Activated T-cell treated with anti-CD3 and anti-CD28 coated beads, Interleukin-2, amount 50 U/mL, for 24 hours (primary cell): Measurements from ENCODE around the gene FAM234A.
"Not testable (repeated sequence)": the region's sequence is repeated elsewhere in the genome, so short reads cannot be mapped to it uniquely, and the experiment has no call there.

Experiments
- DNase-seq: peaks from one replicate; pipeline ENCODE4 v3.0.0-alpha.2; 2020
- H3K27ac Mint-ChIP-seq: 2 replicates; pipeline ENCODE4 v1.8.0; 2020; ENCODE audit warnings: mild to moderate bottlenecking, mixed read lengths
- H3K27me3 Mint-ChIP-seq: 2 replicates; pipeline ENCODE4 v1.8.0; 2020; ENCODE audit warnings: mixed read lengths
- H3K36me3 Mint-ChIP-seq: 2 replicates; pipeline ENCODE4 v1.8.0; 2020; ENCODE audit warnings: low read depth, mixed read lengths
- H3K4me1 Mint-ChIP-seq: 2 replicates; pipeline ENCODE4 v1.8.0; 2020; ENCODE audit warnings: low read depth, mixed read lengths
- H3K4me3 Mint-ChIP-seq: 2 replicates; pipeline ENCODE4 v1.8.0; 2020; ENCODE audit warnings: mild to moderate bottlenecking, moderate library complexity, mixed read lengths
- H3K9me3 Mint-ChIP-seq: 2 replicates; pipeline ENCODE4 v1.8.0; 2020; ENCODE audit warnings: mixed read lengths

Gene FAM234A

GRCh38 chr16:212999-213398 lies 21.6 kb upstream of the FAM234A start:
- no peaks in the 10 kb centered on the region for H3K9me3 Mint-ChIP-seq
- peaks cover 4% of the 10 kb centered on the region for H3K4me1 Mint-ChIP-seq
- H3K27me3 Mint-ChIP-seq: no peaks in the 10 kb centered on the region
- DNase-seq: no peak
- H3K4me3 Mint-ChIP-seq: no peak overlapping the region
- H3K27ac Mint-ChIP-seq: peak overlapping the region; percentile 39
- H3K36me3 Mint-ChIP-seq: peaks cover 83% of the 10 kb centered on the region

DNA sequence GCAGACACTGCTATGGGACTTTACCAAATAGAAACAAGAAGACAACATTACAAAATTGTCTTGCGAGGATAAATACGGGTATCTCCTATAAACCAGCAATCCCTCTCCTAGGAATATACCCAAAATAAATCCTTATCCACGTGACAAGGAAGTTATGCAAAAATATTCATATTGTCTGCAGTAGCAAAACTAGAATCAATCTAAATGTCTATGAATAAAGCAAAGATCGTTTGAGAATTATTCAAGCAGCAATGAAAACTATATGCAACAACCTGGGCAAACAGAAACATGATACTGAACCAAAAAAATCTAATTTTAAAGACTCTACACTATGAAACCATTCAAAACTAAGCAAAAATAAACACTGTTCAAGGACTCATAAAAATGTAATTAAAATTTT lies 14.6 kb upstream of the FAM234A start:
- no peak for DNase-seq
- Mint-ChIP-seq H3K4me1 (peaks cover 9% of the 10 kb centered on the region), H3K27me3 (no peaks in the 10 kb centered on the region), H3K4me3 (no peak overlapping the region), H3K27ac (no peak overlapping the region), H3K36me3 (peaks cover 85% of the 10 kb centered on the region), H3K9me3 (no peaks in the 10 kb centered on the region)

DNA sequence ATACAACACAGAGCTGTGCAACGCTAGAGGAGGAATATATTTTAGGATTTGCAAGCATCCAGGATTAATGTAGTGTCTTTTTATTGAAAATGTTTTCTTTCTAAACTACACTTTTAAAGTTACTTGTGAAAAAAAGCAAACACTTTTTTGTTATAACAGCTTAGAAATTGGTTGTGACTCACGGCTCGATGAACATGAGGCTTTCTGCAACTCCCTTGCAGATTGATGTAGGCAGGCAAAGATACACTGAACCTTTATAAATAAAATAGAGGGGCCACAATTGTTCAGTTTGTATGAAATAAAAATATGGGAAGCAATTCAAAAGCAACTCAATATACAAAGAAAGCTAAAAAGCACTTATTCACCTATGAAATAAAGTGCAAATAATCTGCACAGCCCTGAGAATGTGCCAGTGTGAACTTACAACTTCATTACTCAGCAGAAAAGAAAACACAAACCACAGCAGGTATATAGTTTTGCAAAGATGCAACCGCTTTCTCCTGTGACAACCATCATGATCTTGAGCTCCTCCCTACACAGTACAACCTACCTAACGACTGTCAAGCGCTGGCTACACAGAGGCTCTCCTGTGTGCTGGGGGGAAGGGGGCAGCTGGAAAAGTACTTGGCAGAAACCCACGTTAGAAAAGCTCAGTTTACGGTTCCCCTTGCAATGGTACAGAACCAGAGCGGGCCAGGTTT lies 6.3 kb upstream of the FAM234A start:
- Mint-ChIP-seq H3K36me3 (peaks cover 51% of the 10 kb centered on the region), H3K4me1 (peaks cover 33% of the 10 kb centered on the region)
- no peak for DNase-seq

GRCh38 chr16:228852-229730 lies 5.5 kb upstream of the FAM234A start, which contains the start of gene LUC7L:
Gene LUC7L, minus strand, starts transcription at chr16:229449. Its CDS starts 110 bp downstream, at chr16:229339.
- DNase-seq: peak; percentile 93
- peaks cover 43% of the 10 kb centered on the region for H3K36me3 Mint-ChIP-seq
- H3K4me3 Mint-ChIP-seq: peak within 1 kb of the TSS; percentile 92
- peak within 1 kb of the TSS; percentile 97 for H3K27ac Mint-ChIP-seq
- H3K9me3 Mint-ChIP-seq: no peaks in the 10 kb centered on the region
- no peaks in the 10 kb centered on the region for H3K27me3 Mint-ChIP-seq
- H3K4me1 Mint-ChIP-seq: peaks cover 36% of the 10 kb centered on the region

More for the DNA sequence above, 6.3 kb upstream of the FAM234A start:
- Mint-ChIP-seq H3K27me3 (no peaks in the 10 kb centered on the region), H3K4me3 (peak overlapping the region; percentile 92), H3K9me3 (no peaks in the 10 kb centered on the region), H3K27ac (peak overlapping the region; percentile 97)

DNA sequence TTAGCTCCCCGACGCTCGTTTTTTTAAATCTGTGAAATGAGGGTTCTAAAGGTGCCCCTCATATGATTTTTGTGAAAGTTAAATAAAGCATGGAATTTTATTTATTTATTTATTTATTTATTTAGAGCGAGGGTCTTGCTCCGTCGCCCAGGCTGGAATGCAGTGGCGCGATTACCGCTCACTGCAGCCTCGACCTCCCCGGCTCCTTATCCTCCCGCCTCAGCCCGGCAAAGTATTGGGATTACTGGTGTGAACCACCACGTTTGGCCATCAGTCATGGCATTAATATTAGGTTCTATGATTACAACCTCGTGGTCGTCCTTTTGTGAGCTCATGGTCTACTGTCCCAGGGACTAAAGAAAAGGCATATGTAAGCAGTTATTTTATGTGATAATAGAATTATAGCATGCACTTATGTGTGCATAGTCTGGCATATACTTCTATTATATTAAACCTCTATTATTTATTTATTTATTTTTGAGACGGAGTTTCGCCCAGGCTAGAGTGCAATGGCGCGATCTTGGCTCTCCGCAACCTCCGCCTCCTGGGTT lies 4.8 kb upstream of the FAM234A start:
- H3K27me3 Mint-ChIP-seq: no peaks in the 10 kb centered on the region

DNA sequence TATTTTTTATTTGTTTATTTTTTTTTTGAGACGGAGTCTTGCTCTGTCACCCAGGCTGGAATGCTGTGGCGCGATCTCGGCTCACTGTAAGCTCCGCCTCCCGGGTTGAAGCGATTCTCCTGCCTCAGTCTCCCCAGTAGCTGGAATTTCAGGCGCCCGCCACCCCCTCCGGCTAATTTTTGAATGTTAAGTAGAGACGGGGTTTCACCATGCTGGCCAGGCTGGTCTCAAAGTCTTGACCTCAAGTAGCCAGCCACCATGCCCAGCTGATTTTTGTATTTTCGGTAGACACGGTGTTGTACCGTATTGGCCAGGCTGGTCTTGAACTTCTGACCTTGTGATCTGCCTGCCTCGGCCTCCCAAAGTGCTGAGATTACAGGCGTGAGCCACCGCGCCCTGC lies 4.3 kb upstream of the FAM234A start:
- not testable (repeated sequence) for H3K4me3 Mint-ChIP-seq, H3K9me3 Mint-ChIP-seq, DNase-seq, H3K27me3 Mint-ChIP-seq, H3K27ac Mint-ChIP-seq
- peaks cover 41% of the 10 kb centered on the region for H3K36me3 Mint-ChIP-seq
- H3K4me1 Mint-ChIP-seq: peaks cover 43% of the 10 kb centered on the region

More for the DNA sequence above, 4.8 kb upstream of the FAM234A start:
- H3K9me3 Mint-ChIP-seq: no peaks in the 10 kb centered on the region
- peaks cover 41% of the 10 kb centered on the region for H3K36me3 Mint-ChIP-seq
- no peak for DNase-seq
- H3K27ac Mint-ChIP-seq: peak overlapping the region; percentile 71
- peak overlapping the region; percentile 60 for H3K4me3 Mint-ChIP-seq
- peaks cover 39% of the 10 kb centered on the region for H3K4me1 Mint-ChIP-seq

GRCh38 chr16:230949-231348 lies 3.7 kb upstream of the FAM234A start:
- Mint-ChIP-seq H3K27me3 (no peaks in the 10 kb centered on the region), H3K27ac (no peak overlapping the region), H3K36me3 (peaks cover 38% of the 10 kb centered on the region), H3K9me3 (no peaks in the 10 kb centered on the region), H3K4me3 (no peak overlapping the region), H3K4me1 (peaks cover 46% of the 10 kb centered on the region)
- DNase-seq: no peak

- no peak for DNase-seq
- H3K27me3 Mint-ChIP-seq: no peaks in the 10 kb centered on the region
- peaks cover 34% of the 10 kb centered on the region for H3K4me1 Mint-ChIP-seq
- no peaks in the 10 kb centered on the region for H3K9me3 Mint-ChIP-seq
- H3K4me3 Mint-ChIP-seq: no peak overlapping the region
- no peak overlapping the region for H3K27ac Mint-ChIP-seq
- H3K36me3 Mint-ChIP-seq: peaks cover 11% of the 10 kb centered on the region
Measured at GRCh38 chr16:239948-240277, 5.3 kb downstream of the FAM234A start.

GRCh38 chr16:240559-240958 lies 5.9 kb downstream of the FAM234A start:
- Mint-ChIP-seq H3K4me1 (peaks cover 28% of the 10 kb centered on the region), H3K36me3 (peaks cover 5% of the 10 kb centered on the region), H3K9me3 (no peaks in the 10 kb centered on the region), H3K4me3 (no peak overlapping the region), H3K27me3 (no peaks in the 10 kb centered on the region), H3K27ac (no peak overlapping the region)
- DNase-seq: no peak

GRCh38 chr16:242281-242680 lies 7.7 kb downstream of the FAM234A start:
- DNase-seq: no peak
- Mint-ChIP-seq H3K27ac (no peak overlapping the region), H3K4me1 (peaks cover 24% of the 10 kb centered on the region), H3K4me3 (no peak overlapping the region), H3K36me3 (peaks cover 2% of the 10 kb centered on the region), H3K27me3 (no peaks in the 10 kb centered on the region), H3K9me3 (no peaks in the 10 kb centered on the region)

GRCh38 chr16:243348-243747 lies 8.7 kb downstream of the FAM234A start:
- DNase-seq: no peak
- Mint-ChIP-seq H3K27me3 (no peaks in the 10 kb centered on the region), H3K9me3 (no peaks in the 10 kb centered on the region), H3K27ac (no peak overlapping the region), H3K4me1 (peaks cover 23% of the 10 kb centered on the region), H3K36me3 (no peaks in the 10 kb centered on the region), H3K4me3 (no peak overlapping the region)

DNA sequence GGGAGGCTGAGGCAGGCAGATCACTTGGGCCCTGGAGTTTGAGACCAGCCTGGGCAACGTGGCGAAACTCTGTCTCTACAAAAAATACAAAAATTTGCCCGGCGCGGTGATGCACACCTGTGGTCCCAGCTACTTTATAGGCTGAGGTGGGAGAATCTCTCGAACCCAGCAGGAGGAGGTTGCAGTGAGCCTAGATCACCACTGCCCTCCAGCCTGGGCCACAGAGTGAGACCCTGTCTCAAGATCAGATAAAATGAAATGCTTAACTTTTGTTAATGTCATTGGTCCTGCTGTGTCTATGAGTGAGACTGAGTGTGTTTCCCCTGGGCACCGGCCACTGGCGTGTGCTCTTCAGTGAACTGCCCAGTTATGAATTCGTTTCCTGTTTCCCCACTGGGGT lies 10.5 kb downstream of the FAM234A start:
- no peaks in the 10 kb centered on the region for H3K27me3 Mint-ChIP-seq

GRCh38 chr16:247027-247426 lies 12.4 kb downstream of the FAM234A start:
- Mint-ChIP-seq H3K27ac (no peak overlapping the region), H3K9me3 (no peaks in the 10 kb centered on the region), H3K36me3 (peaks cover 7% of the 10 kb centered on the region), H3K4me1 (peaks cover 13% of the 10 kb centered on the region), H3K4me3 (no peak overlapping the region), H3K27me3 (no peaks in the 10 kb centered on the region)
- DNase-seq: no peak

More for the DNA sequence above, 10.5 kb downstream of the FAM234A start:
- H3K27ac Mint-ChIP-seq: no peak overlapping the region
- peaks cover 17% of the 10 kb centered on the region for H3K4me1 Mint-ChIP-seq
- peaks cover under 1% of the 10 kb centered on the region for H3K36me3 Mint-ChIP-seq
- DNase-seq: no peak
- no peak overlapping the region for H3K4me3 Mint-ChIP-seq
- H3K9me3 Mint-ChIP-seq: no peaks in the 10 kb centered on the region

GRCh38 chr16:249431-249830 lies 14.8 kb downstream of the FAM234A start:
- no peaks in the 10 kb centered on the region for H3K9me3 Mint-ChIP-seq
- peaks cover 15% of the 10 kb centered on the region for H3K36me3 Mint-ChIP-seq
- no peak overlapping the region for H3K27ac Mint-ChIP-seq
- no peaks in the 10 kb centered on the region for H3K27me3 Mint-ChIP-seq
- no peak for DNase-seq
- H3K4me1 Mint-ChIP-seq: peaks cover 29% of the 10 kb centered on the region
- no peak overlapping the region for H3K4me3 Mint-ChIP-seq
